ENCODE results near the gene LHFPL4. TPM values are rescaled to one million over a fixed set of nuclear protein-coding genes. Genes with fewer than 3 reads are reported as not detected.
"Not testable (repeated sequence)": the region's sequence is repeated elsewhere in the genome, so short reads cannot be mapped to it uniquely, and the experiment has no call there.

The LHFPL4 gene
- total RNA-seq, 1 experiment from 2014 or later, result 0.61 TPM

DNA sequence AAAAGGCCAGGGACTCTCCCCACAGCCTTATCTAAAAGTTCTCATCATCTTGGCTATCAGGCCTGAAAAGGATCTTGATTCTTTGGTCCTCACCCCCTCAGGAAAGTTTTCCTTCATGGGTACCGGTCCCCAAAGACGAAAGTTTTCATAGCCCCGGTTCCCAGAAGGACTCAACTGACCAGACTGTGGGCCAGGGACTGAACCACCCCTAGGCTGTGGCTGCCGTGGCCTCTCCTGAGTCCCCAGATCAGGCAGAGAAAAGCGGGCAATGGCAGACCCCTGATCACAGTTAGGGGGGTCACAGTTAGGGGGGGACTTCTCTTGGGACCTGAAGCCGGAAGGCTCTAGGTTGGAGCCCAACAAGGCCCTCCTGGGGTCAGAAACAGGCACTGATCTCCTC lies 54.8 kb downstream of the LHFPL4 start:
- in situ Hi-C loops (cut with HindIII; ENCODE audit: low pct_unique_long_range_greater_than_20kb, low sequenced_read_pairs), result loop anchor here (25.0 kb wide), 1 partner anchor 164 kb away; no protein-coding TSS in a partner anchor
- no peak for DNase-seq (ENCODE audit: low read depth, low spot score)

DNA sequence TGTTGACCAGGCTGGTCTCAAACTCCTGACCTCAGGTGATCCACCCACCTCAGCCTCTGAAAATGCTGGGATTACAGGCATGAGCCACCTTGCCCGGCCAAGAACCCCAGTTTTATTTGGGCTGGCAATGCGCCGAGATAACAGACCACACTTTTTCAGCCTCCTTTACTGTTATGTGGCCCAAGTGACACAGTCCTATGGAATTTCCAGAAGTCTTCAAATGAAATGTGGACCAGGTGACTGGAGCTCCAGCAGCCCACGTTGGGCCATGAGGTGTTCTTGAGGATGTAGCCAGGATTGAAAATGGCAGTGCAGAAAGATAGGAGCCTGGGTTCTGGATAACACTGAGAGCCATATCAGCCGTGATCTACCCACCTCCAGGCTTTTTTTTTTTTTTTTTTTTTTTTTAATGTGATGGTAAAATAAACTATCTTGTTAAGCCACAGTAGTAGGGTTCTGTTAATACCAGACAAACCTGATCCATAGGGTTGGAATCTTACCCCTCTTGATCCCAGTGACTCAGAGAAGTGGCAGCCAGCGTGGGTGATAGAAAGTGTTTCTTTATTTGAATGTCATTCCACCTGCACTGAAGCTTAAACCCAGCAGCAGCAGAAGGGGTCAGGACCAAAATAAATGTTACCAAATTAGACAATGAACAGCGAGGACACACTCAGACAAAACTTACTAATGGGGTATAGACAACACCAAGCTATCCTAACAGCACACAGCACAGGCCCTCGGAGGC lies 55.6 kb downstream of the LHFPL4 start:
- DNase-seq (ENCODE audit: low read depth, low spot score), result no peak

GRCh38 chr3:9496893-9497292 lies 56.7 kb downstream of the LHFPL4 start:
- in situ Hi-C loops (cut with HindIII; ENCODE audit: low pct_unique_long_range_greater_than_20kb, low sequenced_read_pairs), result loop anchor here (25.0 kb wide), 1 partner anchor 165 kb away; no protein-coding TSS in a partner anchor

More for the DNA sequence above, 55.6 kb downstream of the LHFPL4 start:
- in situ Hi-C loops (cut with HindIII; ENCODE audit: low pct_unique_long_range_greater_than_20kb, low sequenced_read_pairs), result loop anchor here (25.0 kb wide), 1 partner anchor 164 kb away; no protein-coding TSS in a partner anchor

GRCh38 chr3:9494036-9494435 lies 59.6 kb downstream of the LHFPL4 start:
- not testable (repeated sequence) for DNase-seq (ENCODE audit: low read depth, low spot score)
- in situ Hi-C loops (cut with HindIII; ENCODE audit: low pct_unique_long_range_greater_than_20kb, low sequenced_read_pairs), result loop anchor here (25.0 kb wide), 1 partner anchor 168 kb away; no protein-coding TSS in a partner anchor

More at GRCh38 chr3:9496893-9497292, 56.7 kb downstream of the LHFPL4 start:
- DNase-seq (ENCODE audit: low read depth, low spot score), result no peak

GRCh38 chr3:9491506-9491905 lies 62.1 kb downstream of the LHFPL4 start:
- in situ Hi-C loops (cut with HindIII; ENCODE audit: low pct_unique_long_range_greater_than_20kb, low sequenced_read_pairs), result loop anchor here (25.0 kb wide), 1 partner anchor 171 kb away; no protein-coding TSS in a partner anchor
- DNase-seq (ENCODE audit: low read depth, low spot score), result no peak

GRCh38 chr3:9485248-9485647 lies 68.4 kb downstream of the LHFPL4 start:
- no peak for DNase-seq (ENCODE audit: low read depth, low spot score)
- in situ Hi-C loops (cut with HindIII; ENCODE audit: low pct_unique_long_range_greater_than_20kb, low sequenced_read_pairs), result loop anchor here (25.0 kb wide), 1 partner anchor 177 kb away; no protein-coding TSS in a partner anchor

DNA sequence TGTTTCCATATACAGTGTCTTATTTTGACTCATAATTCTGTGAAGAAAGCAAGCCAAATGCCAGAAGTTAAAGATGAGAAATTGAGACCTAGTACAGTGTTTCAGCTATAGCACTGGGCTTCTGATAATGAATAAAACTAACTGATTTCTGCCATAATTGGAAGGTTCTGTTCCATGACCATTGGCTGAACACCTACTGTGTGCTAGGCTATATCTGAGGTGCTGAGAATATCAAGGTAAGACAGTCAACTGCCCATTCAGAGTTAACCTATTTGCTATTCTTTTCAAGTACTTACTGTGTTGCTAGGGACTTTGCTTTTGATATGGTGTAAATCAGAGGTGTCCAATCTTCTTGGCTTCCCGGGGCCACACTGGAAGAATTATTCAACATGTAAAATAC lies 73.4 kb downstream of the LHFPL4 start:
- in situ Hi-C loops (cut with HindIII; ENCODE audit: low pct_unique_long_range_greater_than_20kb, low sequenced_read_pairs), result loop anchor here (25.0 kb wide), 1 partner anchor 182 kb away; no protein-coding TSS in a partner anchor
- no peak for DNase-seq (ENCODE audit: low read depth, low spot score)

GRCh38 chr3:9476935-9477334 lies 76.7 kb downstream of the LHFPL4 start:
- no peak for DNase-seq (ENCODE audit: low read depth, low spot score)
- in situ Hi-C loops (cut with HindIII; ENCODE audit: low pct_unique_long_range_greater_than_20kb, low sequenced_read_pairs), result loop anchor here (25.0 kb wide), 1 partner anchor 185 kb away; no protein-coding TSS in a partner anchor

DNA sequence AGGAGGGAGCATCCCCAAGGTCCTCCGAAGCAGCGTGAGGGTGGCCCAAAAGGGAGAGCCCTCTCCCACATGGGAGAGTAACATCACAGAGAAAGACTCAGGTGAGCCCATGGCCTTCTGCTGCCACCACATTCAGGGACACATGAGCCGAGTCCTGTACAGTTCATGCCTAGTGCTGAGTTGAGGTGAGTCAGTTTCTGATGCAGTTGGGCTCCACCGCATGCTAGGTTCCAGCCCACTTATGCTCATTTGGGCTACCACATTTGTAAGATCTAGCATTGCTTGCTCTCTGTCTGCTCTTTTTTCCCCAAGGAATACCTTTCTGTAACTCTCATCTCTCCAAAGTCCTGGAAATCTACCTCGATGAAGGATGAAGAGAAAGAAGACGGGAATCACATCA lies 79.1 kb downstream of the LHFPL4 start:
- in situ Hi-C loops (cut with HindIII; ENCODE audit: low pct_unique_long_range_greater_than_20kb, low sequenced_read_pairs), result no loop called here
- no peak for DNase-seq (ENCODE audit: low read depth, low spot score)

DNA sequence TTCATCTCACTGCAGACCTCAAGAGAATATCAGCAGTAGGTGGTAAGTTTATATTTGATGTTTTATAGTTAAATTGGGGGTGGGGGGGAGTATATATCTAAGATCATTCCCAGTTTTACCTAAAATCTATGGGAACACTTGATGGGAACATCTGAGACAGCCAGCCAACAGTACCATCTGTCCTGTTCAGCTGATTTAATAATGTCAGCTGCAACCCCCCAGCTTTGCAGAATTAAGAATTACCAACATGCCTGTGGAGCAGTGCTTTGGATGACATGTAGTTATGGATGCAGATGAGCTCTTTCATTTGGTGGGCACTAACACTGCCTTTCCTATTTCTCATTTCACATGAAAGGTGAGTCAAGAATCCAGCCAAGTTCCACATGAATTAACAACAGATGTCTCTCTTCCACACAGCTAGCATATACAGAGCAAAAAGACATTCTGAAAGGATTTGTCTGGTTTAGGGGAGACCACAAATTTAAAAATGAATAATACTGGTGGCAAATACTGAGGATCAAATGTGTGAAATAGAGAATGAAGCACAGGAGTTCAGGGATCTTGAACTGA lies 80.0 kb downstream of the LHFPL4 start:
- in situ Hi-C loops (cut with HindIII; ENCODE audit: low pct_unique_long_range_greater_than_20kb, low sequenced_read_pairs), result no loop called here
- no peak for DNase-seq (ENCODE audit: low read depth, low spot score)

GRCh38 chr3:9469986-9470385 lies 83.6 kb downstream of the LHFPL4 start:
- in situ Hi-C loops (cut with HindIII; ENCODE audit: low pct_unique_long_range_greater_than_20kb, low sequenced_read_pairs), result no loop called here
- DNase-seq (ENCODE audit: low read depth, low spot score), result no peak

DNA sequence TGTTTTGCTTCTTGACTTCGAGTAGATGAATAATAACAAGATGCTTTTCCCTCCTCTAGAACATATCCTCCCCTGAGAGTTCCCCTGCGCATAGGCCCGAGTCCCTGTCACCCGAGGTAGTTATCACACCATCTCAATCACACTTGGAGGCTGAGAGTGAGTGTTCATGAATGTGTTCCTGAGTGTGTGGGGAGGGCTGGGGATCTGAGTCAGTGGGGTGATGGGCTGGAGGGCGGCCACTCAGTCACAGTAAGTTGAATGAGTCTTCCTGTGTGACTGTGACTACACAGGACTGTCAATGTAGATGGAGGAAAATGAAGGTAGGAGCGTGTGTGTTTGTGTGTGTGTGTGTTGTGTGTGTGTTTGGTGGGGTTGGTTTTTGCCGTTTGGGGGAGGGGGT lies 85.2 kb downstream of the LHFPL4 start:
- in situ Hi-C loops (cut with HindIII; ENCODE audit: low pct_unique_long_range_greater_than_20kb, low sequenced_read_pairs), result no loop called here
- DNase-seq (ENCODE audit: low read depth, low spot score), result no peak

DNA sequence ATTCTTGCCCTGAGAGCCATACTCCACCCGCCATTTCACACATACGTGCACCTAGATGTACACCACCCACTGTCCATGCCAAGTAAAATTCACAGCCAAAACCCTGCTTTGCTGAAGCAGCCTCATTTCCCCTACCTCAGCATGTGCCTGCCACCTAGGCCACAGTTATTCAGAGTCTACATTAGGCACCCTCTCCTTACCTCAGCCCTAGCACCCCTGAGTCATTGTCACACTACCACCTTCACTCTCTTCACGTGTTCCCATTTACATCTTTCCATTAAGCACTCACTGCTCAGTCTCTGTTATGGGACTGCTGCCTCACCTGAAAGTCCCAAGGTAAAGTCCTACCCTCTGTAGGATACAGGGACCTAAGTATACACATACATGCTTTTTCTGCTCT lies 86.2 kb downstream of the LHFPL4 start:
- in situ Hi-C loops (cut with HindIII; ENCODE audit: low pct_unique_long_range_greater_than_20kb, low sequenced_read_pairs), result no loop called here

DNA sequence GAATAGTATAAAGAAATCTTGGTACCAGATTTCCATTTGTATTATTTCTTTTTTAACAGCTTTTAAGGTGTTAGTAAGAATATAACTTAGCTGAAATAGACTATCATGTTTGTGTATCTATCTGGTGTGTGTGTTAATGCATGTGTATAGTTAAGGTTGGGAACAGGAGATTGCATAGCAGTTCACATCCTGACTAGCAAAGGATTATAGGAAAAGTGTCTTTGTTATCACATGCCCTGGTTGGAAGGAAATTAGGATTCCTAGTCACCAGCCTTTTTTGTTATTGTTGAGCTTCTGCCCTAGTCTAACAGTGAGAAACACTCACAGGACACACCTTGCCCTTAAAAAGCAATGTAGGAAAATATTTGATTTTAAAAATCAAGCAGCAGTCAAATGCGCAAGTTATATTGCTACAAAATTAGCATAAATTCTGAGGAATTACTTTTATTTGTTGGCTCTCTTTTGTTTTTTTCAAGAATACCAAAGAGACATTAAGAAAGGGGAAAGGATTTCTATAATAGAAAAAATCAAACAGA lies 98.0 kb downstream of the LHFPL4 start:
- in situ Hi-C loops (cut with HindIII; ENCODE audit: low pct_unique_long_range_greater_than_20kb, low sequenced_read_pairs), result no loop called here
- no peak for DNase-seq (ENCODE audit: low read depth, low spot score)

More for the DNA sequence above, 86.2 kb downstream of the LHFPL4 start:
- no peak for DNase-seq (ENCODE audit: low read depth, low spot score)

GRCh38 chr3:9452417-9452816 lies 101.2 kb downstream of the LHFPL4 start:
- in situ Hi-C loops (cut with HindIII; ENCODE audit: low pct_unique_long_range_greater_than_20kb, low sequenced_read_pairs), result no loop called here

GRCh38 chr3:9450991-9451390 lies 102.6 kb downstream of the LHFPL4 start:
- in situ Hi-C loops (cut with HindIII; ENCODE audit: low pct_unique_long_range_greater_than_20kb, low sequenced_read_pairs), result no loop called here
- DNase-seq (ENCODE audit: low read depth, low spot score), result no peak

More at GRCh38 chr3:9452417-9452816, 101.2 kb downstream of the LHFPL4 start:
- no peak for DNase-seq (ENCODE audit: low read depth, low spot score)

DNA sequence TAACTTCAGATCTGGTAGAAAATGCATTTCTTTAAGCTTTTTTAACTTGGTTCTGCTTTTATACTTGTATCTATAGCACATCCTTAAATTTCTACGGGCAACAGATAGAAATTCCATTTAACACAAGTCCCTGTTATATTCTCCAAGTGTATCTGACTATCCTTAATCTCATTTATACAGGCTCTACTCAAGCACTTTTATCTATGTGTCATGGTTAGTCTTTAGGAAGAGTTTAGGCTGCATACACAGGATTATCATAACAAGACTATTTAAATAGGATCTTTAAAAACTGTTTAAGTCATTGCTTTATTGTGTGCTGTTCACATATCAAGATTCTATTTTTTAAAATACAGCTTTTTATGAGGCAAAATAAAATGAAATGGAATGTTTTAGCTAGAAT lies 103.5 kb downstream of the LHFPL4 start:
- in situ Hi-C loops (cut with HindIII; ENCODE audit: low pct_unique_long_range_greater_than_20kb, low sequenced_read_pairs), result no loop called here
- no peak for DNase-seq (ENCODE audit: low read depth, low spot score)

- peak; percentile 37 for DNase-seq (ENCODE audit: low read depth, low spot score)
- in situ Hi-C loops (cut with HindIII; ENCODE audit: low pct_unique_long_range_greater_than_20kb, low sequenced_read_pairs), result no loop called here
These were observed 105.0 kb downstream of the LHFPL4 start for GRCh38 chr3:9448643-9449042.

All from SK-MEL-5 (cell line).